Measurements from ENCODE around the gene DGKQ. TPM values are rescaled to one million over a fixed set of nuclear protein-coding genes. Genes with fewer than 3 reads are reported as not detected.

The DGKQ gene
- total and polyA plus RNA-seq, 2 of the 8 experiments (the other 6 are each of a cell fraction or from before 2014, with no cell fraction given), result 7.3 to 9.7 TPM

- Histone ChIP-seq H3K56ac (replicated peaks; ENCODE audit: insufficient read length, low read depth, low read length) (no peak overlapping the region), H3K18ac (ENCODE audit: extremely low read depth, low read length) (no peak overlapping the region), H3K9ac (replicated peaks in 1 of 4; ENCODE audit: extremely low read depth in 1 of 4, low read depth in 3 of 4, low read length in 3 of 4) (no peak overlapping the region), H2AK5ac (ENCODE audit: low read depth, low read length) (no peak overlapping the region), H3K23ac (ENCODE audit: insufficient read length) (no peak overlapping the region), H3K4me2 (ENCODE audit: insufficient read depth in 1 of 2, low read depth in 2 of 2, low read length in 2 of 2) (no peak overlapping the region), H3K27me3 (replicated peaks in 1 of 4; ENCODE audit: control insufficient read depth in 3 of 4, extremely low read depth in 1 of 4, insufficient read depth in 3 of 4, low read length in 3 of 4) (peaks cover 3 to 19% (median 12%) of the 10 kb centered on the region in 4 experiments), H4K8ac (ENCODE audit: extremely low read depth, insufficient read depth, low read length) (no peak overlapping the region), H3K4me3 (ENCODE audit: extremely low read depth in 1 of 4, insufficient read depth in 2 of 4, low read depth in 3 of 4, low read length in 4 of 4) (no peak overlapping the region), H3K27ac (ENCODE audit: low read depth, low read length) (no peak overlapping the region), H2BK120ac (replicated peaks; ENCODE audit: low read depth, low read length) (no peak overlapping the region), H4K91ac (replicated peaks; ENCODE audit: insufficient read length, low read length) (no peak overlapping the region), H3K4me1 (replicated peaks in 1 of 4; ENCODE audit: control insufficient read depth in 3 of 4, insufficient read depth in 4 of 4, low read length in 3 of 4) (peaks cover 0 to 2% (median 0%) of the 10 kb centered on the region in 4 experiments; a peak in 2 of 7 replicates), H3K36me3 (ENCODE audit: control insufficient read depth in 2 of 4, insufficient read depth in 4 of 4, low read length in 3 of 4) (no peaks in the 10 kb centered on the region; a peak in 1 of 8 replicates), H3K4ac (replicated peaks; ENCODE audit: insufficient read length, low read depth, low read length) (no peak overlapping the region), H2BK12ac (ENCODE audit: low read depth, low read length) (no peak overlapping the region), H2AFZ (ENCODE audit: low read length) (no peak overlapping the region), H3K14ac (ENCODE audit: insufficient read length) (no peak overlapping the region), H2BK15ac (ENCODE audit: low read length) (no peak overlapping the region), H2BK20ac (ENCODE audit: low read length) (no peak overlapping the region), H3K9me3 (ENCODE audit: insufficient read depth in 2 of 2, low read depth in 1 of 2, low read length in 1 of 2) (no peaks in the 10 kb centered on the region), H3K23me2 (ENCODE audit: low read depth, low read length) (peaks cover 3% of the 10 kb centered on the region; the same call in 1 of the 2 replicates), H4K5ac (ENCODE audit: insufficient read length, low read depth, low read length) (no peak overlapping the region), H2BK5ac (ENCODE audit: low read depth, low read length) (no peak overlapping the region), H3K79me2 (ENCODE audit: control insufficient read depth in 1 of 2, insufficient read depth in 2 of 2, low read length in 2 of 2) (no peaks in the 10 kb centered on the region), H4K20me1 (replicated peaks in 1 of 2; ENCODE audit: control insufficient read depth in 1 of 2, insufficient read depth in 2 of 2, low read length in 2 of 2) (peaks cover 2 to 12% of the 10 kb centered on the region in 2 experiments), H3K79me1 (ENCODE audit: low read depth, low read length) (no peaks in the 10 kb centered on the region)
- FAIRE-seq (no peak), DNase-seq (ENCODE audit: low read depth in 1 of 2, low spot score in 2 of 2) (no peak)
- CTCF ChIA-PET (ENCODE audit: partially characterized antibody), result interaction anchor here (0.5 kb wide), 1 partner anchor 104 kb away, joined by 3 read pairs; no protein-coding TSS in a partner anchor
- POLR2A ChIA-PET (ENCODE audit: partially characterized antibody), result no interaction called here
- TF ChIP-seq CBX5 (IDR thresholded peaks at IDR 0.05; ENCODE audit: low read depth, low read length), result no peak
- TF ChIP-seq HDAC6 (IDR thresholded peaks at IDR 0.05; ENCODE audit: low read depth, low read length), result no peak
- TF ChIP-seq TEAD4 (IDR thresholded peaks at IDR 0.05; ENCODE audit: low read depth, low read length), result no peak
- WGBS, 2 experiments (ENCODE audit: extremely low coverage in 1 of 2, insufficient coverage in 1 of 2, insufficient read length in 1 of 2, insufficient replicate concordance in 2 of 2, low coverage in 1 of 2, low lambda C conversion rate in 2 of 2, missing lambda C conversion rate in 1 of 2), result 96% methylated on average over 38 of the region's 50 CpGs; no CpG with 5 or more reads in 1 of the 2 experiments
Observed at GRCh38 chr4:991451-992296, 18.3 kb upstream of the DGKQ start.

Measured in H1 (cell line).